Femur (tissue), 1 donor: ENCODE data around the gene KRTAP4-3.
"Not testable (repeated sequence)": the region's sequence is repeated elsewhere in the genome, so short reads cannot be mapped to it uniquely, and the experiment has no call there.

Experiments used
- DNase-seq: peaks from one replicate; pipeline ENCODE4 v3.0.0-alpha.2; 2017

The KRTAP4-3 gene

DNA sequence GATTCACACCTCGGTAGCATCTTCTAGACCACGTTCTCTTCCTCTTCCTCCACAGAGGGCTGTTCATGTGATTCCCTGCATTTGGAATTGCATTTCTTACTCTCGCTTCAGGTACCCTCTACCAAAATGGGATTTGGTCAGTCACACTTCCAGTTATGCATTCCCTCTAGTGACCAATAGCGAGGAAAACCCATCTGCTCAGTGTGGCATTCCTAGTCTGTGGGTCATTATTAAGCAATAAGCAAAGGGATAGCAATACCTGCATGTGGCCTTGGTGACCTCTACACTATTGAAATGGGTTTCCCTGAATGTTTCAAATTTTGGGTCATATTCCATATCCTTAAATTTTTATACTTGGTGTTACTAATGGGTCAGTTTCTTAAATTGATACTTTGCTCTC lies 18.0 kb downstream of the KRTAP4-3 start:
- DNase-seq = no peak

DNA sequence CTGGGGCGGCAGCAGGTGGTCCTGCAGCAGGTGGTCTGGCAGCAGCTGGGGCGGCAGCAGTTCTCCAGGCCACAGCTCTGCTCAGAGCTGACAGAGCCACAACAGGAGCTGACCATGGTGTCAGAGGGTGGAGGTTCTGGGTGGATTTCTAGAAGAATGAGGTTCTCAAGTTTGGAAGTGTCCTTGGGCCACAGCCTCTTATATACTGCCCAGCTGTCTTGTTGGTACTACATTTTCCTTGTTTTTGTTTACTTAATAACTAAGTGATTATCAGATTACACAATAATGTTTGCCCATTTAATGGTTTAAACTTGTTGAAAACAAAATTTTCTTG lies 18.4 kb downstream of the KRTAP4-3 start, which contains the start of gene KRTAP4-5:
Gene KRTAP4-5 (minus strand): TSS at position 174 of the 334 bp plus-strand sequence. CDS start 58 bp downstream, at position 116.
- no peak for DNase-seq

DNA sequence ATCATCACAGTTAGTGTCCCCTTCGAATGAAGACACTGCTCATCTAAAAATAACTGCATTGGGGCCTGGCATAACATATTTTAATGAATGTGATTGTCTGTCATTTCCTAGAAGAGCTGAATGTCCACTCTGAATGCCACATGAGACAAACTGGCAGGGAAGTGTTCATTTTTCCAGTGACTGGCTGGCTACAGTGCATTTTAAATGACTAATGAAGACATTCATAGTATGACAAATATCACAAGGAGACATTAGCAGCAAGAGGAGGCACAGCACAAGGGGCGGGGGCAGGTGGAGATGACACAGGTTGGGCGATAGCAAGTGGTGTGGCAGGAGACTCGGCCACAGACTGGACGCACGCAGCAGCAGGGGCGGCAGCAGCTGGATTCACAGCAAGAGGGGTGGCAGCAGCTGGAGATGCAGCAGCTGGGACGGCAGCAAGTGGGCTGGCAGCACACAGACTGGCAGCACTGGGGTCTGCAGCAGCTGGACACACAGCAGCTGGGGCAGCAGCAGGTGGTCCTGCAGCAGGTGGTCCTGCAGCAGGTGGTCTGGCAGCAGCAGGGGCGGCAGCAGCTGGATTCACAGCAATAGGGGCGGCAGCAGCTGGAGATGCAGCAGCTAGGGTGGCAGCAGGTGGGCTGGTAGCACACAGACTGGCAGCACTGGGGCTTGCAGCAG lies 18.9 kb downstream of the KRTAP4-3 start:
- not testable (repeated sequence) for DNase-seq

DNA sequence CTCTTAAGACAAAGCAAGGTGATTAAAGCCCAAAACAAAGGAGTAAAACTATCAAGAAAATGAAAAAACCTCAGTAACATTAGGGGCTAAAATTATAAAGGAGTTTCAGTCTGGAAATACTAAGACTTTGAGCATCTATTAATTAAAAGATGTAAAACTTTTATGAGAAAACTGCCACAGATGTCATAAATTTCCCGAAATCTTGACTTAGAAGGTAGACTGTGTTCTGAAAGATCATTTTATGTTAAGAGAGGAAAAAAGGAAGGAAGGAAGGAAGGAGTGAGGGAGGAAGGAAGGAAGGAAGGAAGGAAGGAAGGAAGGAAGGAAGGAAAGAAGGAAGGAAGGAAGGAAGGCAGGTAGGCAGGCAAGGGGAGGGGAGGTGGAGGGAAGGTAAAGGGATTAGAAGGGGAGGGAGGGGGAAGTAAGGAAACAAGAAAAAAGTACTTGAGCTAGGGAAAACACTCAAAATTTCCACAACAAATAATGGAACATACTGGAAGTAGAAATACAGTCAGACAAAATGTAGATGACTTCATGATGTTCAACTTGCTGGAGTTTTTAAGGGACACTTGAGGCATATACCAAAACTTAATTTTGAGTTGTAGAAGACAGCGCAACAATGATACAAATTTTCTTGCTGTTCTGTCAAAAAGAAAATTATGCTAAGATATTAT lies 20.4 kb downstream of the KRTAP4-3 start:
- DNase-seq = no peak

DNA sequence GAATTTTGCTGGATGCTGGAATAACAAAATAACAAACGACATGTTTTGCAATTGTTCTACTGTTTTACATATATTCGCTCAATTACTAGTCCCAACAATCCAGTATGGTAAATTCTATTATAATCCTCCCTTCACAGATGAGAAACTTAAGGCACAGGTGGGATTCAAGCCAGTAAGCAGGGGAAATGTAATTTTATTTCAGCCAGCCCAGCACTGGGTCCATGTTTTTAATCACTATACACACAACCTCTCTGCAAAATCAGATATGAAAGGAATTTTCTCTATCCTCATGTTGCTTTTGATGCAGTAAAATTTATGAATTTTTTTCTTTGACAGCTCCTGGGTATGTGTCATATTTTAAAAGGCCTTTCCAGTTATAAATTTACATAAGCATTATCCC lies 22.8 kb downstream of the KRTAP4-3 start:
- no peak for DNase-seq

DNA sequence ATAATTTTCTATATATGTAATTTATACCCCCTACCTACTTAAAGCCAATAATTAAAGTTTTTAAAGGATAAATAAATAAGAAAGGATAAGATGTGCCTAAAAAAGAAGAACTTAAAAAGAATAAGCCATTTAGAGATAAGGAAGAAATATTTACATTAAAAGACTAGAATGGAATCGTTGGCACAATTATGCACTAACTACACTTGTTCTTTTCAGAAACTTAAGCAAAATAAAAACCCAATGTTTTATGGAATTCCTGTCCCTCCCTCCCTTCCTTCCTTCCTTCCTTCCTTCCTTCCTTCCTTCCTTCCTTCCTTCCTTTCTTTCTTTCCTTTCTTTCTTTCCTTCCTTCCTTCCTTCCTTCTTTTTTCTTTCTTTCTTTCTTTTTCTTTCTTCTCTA lies 23.2 kb downstream of the KRTAP4-3 start:
- DNase-seq = no peak

DNA sequence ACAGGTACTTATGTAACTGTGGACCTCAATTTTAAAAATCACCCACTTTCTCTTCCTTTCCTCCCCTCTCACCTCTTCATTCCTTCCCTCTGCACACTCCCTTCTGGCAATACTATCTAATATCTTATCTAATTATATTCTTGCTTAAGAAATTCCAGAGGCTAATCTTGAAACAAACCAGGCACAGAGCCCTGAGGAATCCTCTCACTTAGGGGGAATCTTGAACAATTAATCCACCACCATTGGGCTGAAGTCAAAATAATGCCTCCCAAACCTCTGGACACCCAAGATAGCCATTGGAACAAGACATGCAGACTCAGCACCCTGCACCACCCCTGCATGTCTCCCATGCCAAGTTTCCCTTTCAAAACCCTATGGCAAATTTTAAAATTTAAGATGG lies 26.7 kb downstream of the KRTAP4-3 start:
- DNase-seq = no peak

DNA sequence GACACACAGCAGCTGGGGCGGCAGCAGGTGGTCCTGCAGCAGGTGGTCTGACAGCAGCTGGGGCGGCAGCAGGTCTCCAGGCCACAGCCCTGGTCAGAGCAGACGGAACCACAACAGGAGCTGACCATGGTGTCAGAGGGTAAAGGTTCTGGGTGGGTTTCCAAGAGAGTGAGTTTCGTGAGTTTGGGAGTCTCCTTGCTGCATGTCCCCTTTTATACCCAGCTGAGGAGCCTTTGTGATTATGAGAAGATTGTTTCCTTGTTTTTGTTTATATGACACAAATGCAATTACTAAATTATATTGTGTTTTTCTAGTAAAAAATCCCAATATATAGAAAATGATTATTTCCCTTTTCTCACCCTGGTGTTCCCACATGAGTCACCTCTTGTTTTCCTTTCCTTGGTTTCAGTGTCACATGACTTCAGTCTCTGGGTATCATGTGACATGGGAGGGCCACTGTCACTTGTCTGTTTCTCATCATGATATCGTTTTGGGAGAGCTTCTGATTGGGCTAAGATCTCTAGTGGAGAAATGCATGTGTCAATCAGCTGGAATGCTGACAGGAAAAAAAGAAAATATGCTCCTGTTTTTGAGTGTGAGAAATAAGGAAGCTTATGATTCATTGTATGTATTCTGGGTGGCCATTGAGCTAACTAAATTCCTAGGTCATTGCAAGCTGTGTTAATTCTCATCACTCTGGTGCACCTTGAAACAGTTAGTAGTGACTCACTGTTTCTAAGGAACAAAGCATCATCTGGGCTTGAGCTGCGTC lies 27.5 kb downstream of the KRTAP4-3 start, which contains the start of gene KRTAP4-6:
Gene KRTAP4-6 (minus strand): TSS at position 185 of the 772 bp plus-strand sequence. CDS start 57 bp downstream, at position 128.
- no peak for DNase-seq

DNA sequence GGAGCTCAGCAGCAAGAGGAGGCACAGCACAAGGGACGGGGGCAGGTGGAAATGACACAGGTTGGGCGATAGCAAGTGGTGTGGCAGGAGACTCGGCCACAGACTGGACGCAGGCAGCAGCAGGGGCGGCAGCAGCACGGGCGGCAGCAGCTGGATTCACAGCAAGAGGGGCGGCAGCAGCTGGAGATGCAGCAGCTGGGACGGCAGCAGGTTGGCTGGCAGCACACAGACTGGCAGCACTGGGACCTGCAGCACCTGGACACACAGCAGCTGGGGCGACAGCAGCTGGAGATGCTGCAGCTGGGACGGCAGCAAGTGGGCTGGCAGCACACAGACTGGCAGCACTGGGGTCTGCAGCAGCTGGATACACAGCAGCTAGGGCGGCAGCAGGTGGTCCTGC lies 28.2 kb downstream of the KRTAP4-3 start:
- not testable (repeated sequence) for DNase-seq

DNA sequence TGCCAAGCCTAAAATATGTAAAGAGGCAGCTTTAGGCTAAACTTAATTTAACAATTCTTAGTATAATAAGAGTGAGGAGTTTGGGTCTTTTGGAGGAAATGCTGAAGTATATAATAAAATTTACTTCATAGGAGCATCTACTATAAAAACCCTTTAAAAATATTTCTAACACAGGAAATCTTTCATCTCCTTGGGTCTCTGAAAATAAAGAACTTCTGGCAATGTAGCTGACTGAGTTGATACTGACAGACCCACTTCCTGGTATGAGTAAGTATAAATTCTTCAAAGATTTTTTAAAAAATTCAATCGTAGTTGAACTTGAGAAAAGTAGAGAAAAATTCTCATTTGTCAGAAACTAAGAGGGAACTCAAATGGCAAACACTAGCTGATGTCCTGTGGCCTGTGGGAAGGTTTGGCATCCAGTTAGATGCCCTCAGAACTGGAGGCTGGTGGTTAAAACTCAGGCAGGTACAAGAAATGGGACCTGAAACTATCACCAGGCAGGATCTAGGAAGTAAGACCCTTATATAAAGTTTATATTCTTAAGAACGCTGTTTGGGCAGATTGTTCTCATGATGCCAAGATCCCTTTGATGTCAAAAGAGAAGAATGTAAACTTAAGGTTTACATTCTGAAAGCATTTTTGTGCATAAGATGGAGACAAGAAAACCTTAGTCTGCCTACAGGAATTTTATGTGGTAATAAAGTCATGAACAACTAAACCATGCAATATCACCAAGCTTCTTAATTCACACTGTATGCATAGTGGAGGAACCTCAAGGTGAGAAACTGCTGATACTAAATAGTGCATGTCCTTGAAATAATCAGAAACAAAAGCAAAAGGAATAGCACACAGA lies 33.9 kb downstream of the KRTAP4-3 start:
- no peak for DNase-seq

DNA sequence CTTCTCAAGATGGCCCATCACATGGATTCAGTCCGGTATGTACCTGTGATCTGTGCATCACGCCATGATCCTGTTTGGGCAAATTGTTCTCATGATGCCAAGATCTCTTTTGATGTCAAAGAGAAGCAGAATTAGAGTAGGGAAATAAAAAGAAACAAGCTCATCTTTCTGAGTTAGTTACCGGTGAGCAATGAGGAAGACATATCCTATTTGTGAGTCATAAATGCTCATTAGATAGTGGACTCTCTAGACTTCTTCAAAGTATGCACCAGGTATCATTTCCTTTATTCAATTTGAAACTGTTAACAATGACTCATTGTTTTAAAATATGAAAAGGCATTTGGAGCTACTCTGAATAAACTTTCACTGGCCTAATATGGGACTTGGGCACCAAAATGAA lies 36.0 kb downstream of the KRTAP4-3 start:
- no peak for DNase-seq

DNA sequence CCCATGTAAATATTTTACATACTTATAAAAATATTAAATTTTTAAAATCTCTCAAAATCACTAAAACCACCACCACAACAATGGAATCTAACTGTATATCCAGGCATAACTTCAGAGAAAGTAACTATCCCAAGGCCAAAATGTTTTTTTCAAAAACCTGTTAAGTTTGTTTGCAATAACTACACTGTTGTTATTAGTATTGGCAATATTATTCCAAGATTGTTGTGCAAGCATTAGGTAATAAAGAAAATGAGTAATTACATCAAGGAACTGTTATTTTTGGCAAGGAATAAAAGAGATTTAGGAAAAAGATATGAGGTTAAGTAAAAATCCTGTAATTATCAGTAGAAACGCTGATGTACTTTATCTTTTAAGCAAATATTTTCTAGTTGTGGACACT lies 40.6 kb downstream of the KRTAP4-3 start:
- no peak for DNase-seq

DNA sequence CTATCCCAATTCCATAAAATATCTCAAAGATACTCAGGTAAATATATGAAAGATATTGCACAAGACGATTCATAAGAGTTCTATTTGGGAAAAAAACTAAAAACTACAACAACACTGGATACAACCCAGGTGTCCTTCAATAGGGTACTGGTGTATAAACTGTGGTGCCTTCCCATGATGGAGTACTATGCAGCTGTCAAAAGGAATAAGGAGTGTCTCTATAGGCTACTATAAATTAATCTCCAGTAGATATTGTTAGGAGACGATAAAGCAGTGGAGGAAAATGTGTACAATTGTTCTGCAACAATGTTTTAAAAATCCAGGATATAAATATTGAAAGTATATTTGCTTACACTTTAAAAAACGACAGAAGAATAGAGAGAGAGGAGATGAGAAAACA lies 41.6 kb downstream of the KRTAP4-3 start:
- no peak for DNase-seq

DNA sequence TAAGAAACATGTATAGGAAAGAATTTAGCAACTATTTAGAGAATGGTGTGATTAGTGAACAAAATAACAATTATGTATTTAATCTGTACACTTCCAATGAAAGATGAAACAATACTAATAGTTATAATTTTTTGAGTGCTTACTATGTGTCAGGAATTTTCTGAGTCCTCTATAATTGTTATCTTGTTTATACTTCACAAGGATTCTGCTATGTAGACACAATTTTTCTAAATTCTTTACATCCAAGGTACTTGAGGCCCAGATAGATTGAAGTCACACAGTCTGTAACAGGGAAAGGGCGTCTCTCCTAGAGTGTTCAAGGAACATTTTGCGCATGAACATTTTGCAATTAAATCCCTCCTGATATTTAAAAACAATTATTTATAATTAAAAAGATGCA lies 43.0 kb downstream of the KRTAP4-3 start:
- no peak for DNase-seq

DNA sequence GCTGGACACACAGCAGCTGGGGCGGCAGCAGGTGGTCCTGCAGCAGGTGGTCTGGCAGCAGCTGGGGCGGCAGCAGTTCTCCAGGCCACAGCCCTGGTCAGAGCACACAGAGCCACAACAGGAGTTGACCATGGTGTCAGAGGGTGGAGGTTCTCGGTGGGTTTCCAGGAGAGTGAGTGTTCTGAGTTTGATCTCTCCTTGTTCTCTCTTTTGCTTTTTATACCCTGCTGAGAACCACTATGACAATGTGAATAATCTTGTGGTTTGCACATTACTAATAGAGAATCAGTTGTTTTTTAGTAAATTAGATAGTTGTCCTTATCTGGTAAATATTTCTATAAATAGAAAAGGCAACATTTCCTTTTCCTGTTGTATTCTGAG lies 44.0 kb downstream of the KRTAP4-3 start, which contains the start of gene KRTAP4-12:
Gene KRTAP4-12 (minus strand): TSS at position 192 of the 381 bp plus-strand sequence. CDS start 60 bp downstream, at position 132.
- DNase-seq = not testable (repeated sequence)

DNA sequence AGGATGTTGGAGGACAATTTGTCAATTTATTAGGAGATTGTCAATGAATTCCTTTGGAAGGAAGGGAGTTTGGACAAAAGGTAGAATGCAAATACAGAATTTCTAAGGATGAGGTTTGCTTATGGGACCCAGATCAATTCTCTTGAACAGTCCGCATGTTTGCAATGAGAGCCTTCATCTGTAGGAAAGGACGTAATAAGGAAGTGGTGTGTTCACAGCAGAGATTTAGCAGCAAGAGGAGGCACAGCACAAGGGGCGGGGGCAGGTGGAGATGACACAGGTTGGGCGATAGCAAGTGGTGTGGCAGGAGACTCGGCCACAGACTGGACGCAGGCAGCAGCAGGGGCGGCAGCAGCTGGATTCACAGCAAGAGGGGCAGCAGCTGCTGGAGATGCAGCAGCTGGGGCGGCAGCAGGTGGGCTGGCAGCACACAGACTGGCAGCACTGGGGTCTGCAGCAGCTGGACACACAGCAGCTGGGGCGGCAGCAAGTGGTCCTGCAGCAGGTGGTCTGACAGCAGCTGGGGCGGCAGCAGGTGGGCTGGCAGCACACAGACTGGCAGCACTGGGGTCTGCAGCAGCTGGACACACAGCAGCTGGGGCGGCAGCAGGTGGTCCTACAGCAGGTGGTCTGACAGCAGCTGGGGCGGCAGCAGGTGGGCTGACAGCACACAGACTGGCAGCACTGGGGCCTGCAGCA lies 44.6 kb downstream of the KRTAP4-3 start:
- DNase-seq = not testable (repeated sequence)

DNA sequence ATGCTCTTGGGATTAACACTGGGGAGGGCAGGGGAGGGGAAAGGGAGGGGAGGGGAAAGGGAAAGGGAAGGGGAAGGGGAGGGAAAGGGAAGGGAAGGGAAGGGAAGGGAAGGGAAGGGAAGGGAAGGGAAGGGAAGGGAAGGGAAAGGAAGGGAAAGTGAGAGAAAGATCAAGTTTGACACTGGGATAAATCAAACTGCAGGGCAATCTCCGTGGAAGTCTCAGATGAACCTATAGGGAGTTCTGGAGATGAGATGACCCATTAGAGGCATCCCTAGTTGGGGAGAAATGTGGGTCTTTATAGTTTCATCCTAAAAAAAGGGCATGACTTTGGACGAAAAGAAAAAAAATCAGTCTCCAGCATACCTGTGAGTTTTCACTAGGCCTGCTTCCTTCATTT lies 46.3 kb downstream of the KRTAP4-3 start:
- no peak for DNase-seq

DNA sequence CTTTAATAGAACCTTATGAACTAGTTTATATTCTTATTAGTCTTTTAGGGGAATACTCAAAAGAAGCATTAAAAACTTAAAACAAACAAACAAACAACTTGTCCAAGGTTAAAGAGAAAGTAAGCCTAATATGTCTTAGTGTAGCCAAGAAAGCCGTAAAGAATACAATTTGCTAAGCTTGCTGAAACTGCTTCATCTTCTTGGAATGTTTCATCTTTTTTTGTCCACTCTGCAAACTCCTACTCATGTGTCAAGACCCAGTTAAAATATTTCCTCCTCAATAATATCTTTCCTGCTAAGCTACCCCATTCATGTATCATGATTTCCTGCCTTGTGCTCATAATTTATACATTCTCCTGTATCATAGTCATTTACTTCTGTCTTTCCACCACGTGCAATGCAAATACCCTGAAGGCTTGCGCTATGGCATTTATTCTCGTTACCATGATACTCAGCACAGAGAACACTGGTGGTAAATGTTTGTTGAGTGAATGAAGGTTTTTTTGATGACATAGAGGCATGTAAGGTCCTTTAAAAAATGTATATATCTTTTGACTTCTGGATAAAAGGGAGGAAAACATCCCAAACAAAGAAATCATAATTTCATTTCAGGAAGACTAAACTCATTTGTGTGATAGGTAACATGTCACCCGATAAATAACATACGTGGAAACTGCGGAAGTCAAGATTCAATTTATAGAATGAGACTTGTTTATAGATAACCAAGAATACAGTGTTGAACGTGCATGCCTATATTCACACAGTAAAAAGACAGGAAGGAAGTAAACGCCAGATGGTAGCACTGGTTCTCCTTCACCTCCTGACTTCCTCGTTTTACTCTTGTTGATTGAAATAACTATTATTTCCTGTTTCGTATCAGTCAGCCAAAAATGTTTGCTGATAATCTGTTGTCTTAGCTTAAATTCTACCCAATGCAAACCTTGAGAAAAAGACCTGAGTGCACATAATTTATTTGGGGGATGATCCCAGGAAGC lies 48.0 kb downstream of the KRTAP4-3 start:
- DNase-seq = not testable (repeated sequence)

DNA sequence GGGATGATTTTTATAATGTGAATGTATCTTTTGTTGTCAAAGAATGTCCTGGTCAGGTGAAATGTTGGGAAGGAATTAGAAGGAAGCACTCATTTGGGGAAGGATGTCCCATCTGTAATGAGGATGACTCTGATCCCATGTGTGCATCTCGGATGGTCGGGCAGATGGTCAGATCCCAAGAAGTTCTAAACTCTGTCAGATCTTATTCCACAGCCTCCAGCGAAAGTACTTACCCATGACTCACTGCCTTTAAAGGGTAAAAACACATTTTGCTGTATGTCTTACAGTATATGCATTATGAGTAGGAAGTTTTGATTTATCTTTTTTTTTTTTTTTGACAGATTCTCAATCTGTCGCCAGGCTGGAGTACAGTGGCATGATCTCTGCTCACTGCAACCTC lies 49.3 kb downstream of the KRTAP4-3 start:
- DNase-seq = no peak

DNA sequence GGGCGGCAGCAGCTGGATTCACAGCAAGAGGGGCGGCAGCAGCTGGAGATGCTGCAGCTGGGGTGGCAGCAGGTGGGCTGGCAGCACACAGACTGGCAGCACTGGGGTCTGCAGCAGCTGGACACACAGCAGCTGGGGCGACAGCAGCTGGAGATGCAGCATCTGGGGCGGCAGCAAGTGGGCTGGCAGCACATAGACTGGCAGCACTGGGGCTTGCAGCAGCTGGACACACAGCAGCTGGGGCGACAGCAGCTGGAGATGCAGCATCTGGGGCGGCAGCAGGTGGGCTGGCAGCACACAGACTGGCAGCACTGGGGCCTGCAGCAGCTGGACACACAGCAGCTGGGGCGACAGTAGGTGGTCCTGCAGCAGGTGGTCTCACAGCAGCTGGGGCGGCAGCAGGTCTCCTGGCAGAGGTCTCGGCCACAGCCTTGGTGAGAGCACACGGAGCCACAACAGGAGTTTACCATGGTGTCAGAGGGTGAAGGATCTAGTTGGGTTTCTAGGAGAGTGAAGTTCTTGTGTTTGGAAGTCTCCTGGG lies 50.1 kb downstream of the KRTAP4-3 start, which contains the start of gene KRTAP4-11:
Gene KRTAP4-11 (minus strand): TSS at position 528 of the 541 bp plus-strand sequence. CDS start 58 bp downstream, at position 470.
- DNase-seq = not testable (repeated sequence)
